Measurements from ENCODE around the gene TBX21.

The TBX21 gene

GRCh38 chr17:47719411-47720152 lies 13.5 kb upstream of the TBX21 start:
- in situ Hi-C loops (cut with MboI; ENCODE audit: low pct_unique_long_range_greater_than_20kb, low sequenced_read_pairs, unreplicated experiment): no loop called here
- no peak for TF ChIP-seq CTCF (IDR thresholded peaks at IDR 0.05; ENCODE audit: extremely low read depth, insufficient read depth, missing control alignments)

GRCh38 chr17:47720196-47720595 lies 12.8 kb upstream of the TBX21 start:
- no peak for TF ChIP-seq CTCF (IDR thresholded peaks at IDR 0.05; ENCODE audit: extremely low read depth, insufficient read depth, missing control alignments)
- in situ Hi-C loops (cut with MboI; ENCODE audit: low pct_unique_long_range_greater_than_20kb, low sequenced_read_pairs, unreplicated experiment): no loop called here
- DNase-seq (ENCODE audit: low spot score): no peak

More at GRCh38 chr17:47719411-47720152, 13.5 kb upstream of the TBX21 start:
- DNase-seq (ENCODE audit: low spot score): no peak

GRCh38 chr17:47720754-47721533 lies 12.1 kb upstream of the TBX21 start:
- no peak for TF ChIP-seq CTCF (IDR thresholded peaks at IDR 0.05; ENCODE audit: extremely low read depth, insufficient read depth, missing control alignments)
- peak; percentile 69 for DNase-seq (ENCODE audit: low spot score)
- in situ Hi-C loops (cut with MboI; ENCODE audit: low pct_unique_long_range_greater_than_20kb, low sequenced_read_pairs, unreplicated experiment): no loop called here

- TF ChIP-seq CTCF (IDR thresholded peaks at IDR 0.05; ENCODE audit: extremely low read depth, insufficient read depth, missing control alignments): no peak
- in situ Hi-C loops (cut with MboI; ENCODE audit: low pct_unique_long_range_greater_than_20kb, low sequenced_read_pairs, unreplicated experiment): no loop called here
These were observed 11.3 kb upstream of the TBX21 start for GRCh38 chr17:47721725-47722124.

GRCh38 chr17:47724705-47725104 lies 8.3 kb upstream of the TBX21 start:
- no peak for TF ChIP-seq CTCF (IDR thresholded peaks at IDR 0.05; ENCODE audit: extremely low read depth, insufficient read depth, missing control alignments)
- no peak for DNase-seq (ENCODE audit: low spot score)
- in situ Hi-C loops (cut with MboI; ENCODE audit: low pct_unique_long_range_greater_than_20kb, low sequenced_read_pairs, unreplicated experiment): no loop called here

More at GRCh38 chr17:47721725-47722124, 11.3 kb upstream of the TBX21 start:
- no peak for DNase-seq (ENCODE audit: low spot score)

GRCh38 chr17:47725446-47726111 lies 7.5 kb upstream of the TBX21 start:
- no peak for TF ChIP-seq CTCF (IDR thresholded peaks at IDR 0.05; ENCODE audit: extremely low read depth, insufficient read depth, missing control alignments)
- in situ Hi-C loops (cut with MboI; ENCODE audit: low pct_unique_long_range_greater_than_20kb, low sequenced_read_pairs, unreplicated experiment): no loop called here
- no peak for DNase-seq (ENCODE audit: low spot score)
